Progenitor cell of endocrine pancreas (in vitro differentiated cells): Measurements from ENCODE around the gene LBX1. TPM values are rescaled to one million over a fixed set of nuclear protein-coding genes. Genes with fewer than 3 reads are reported as not detected.

Experiments used
- DNase-seq: peaks from one replicate; pipeline ENCODE4 v3.0.0; 2021; ENCODE audit warnings: low spot score; ENCODE audit not compliant: unreplicated experiment
- H3K27ac Mint-ChIP-seq: 2 replicates; pipeline ENCODE4 v1.8.0; 2021; ENCODE audit warnings: mild to moderate bottlenecking, moderate library complexity, mixed read lengths
- H3K27me3 Mint-ChIP-seq: 2 replicates; pipeline ENCODE4 v1.8.0; 2021; ENCODE audit warnings: mixed read lengths
- H3K36me3 Mint-ChIP-seq: 2 replicates; pipeline ENCODE4 v1.8.0; 2022; ENCODE audit warnings: mixed read lengths; ENCODE audit not compliant: insufficient read depth
- H3K4me1 Mint-ChIP-seq: 2 replicates; pipeline ENCODE4 v1.8.0; 2021; ENCODE audit warnings: low read depth, mixed read lengths
- H3K4me3 Mint-ChIP-seq: 2 replicates; pipeline ENCODE4 v1.8.0; 2021; ENCODE audit warnings: low read depth, mild to moderate bottlenecking, moderate library complexity, mixed read lengths
- H3K9me3 Mint-ChIP-seq: 2 replicates; pipeline ENCODE4 v1.8.0; 2021; ENCODE audit warnings: low read depth, mixed read lengths
- total RNA-seq: library from RNA; stranded (reverse); gene quantifications from 2 replicates; pipeline ENCODE4 v1.2.1, GENCODE V29; 2021
- TF ChIP-seq, protein P1 (sequence below): fragments of 200-600 bp; sonication (generic); IDR thresholded peaks from one replicate; pipeline ENCODE4 v1.5.0; 2021; ENCODE audit warnings: antibody characterized with exemption, mild to moderate bottlenecking; ENCODE audit not compliant: unreplicated experiment

LBX1 gene
- total RNA-seq, 1 donor from 2014 or later, result not detected

DNA sequence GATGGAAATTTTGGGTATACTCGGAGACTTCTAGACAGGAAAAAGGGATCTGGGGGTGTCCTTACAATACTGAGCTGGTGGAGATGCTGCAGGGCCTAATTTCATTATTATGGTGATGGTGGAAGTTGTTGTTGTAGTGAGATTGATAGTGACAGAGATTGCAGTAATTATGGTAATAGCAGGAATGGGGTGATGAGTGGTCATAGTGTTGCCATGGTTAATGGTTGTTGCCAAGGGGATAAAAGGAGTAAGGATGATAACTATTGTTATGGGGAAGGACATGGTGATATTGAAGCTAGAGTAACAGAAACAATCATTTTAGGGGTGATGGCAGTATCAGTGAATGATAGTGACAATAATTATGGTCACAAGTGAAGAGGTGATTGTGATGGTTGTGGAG is 27.1 kb upstream of the LBX1 start:
- H3K4me3 Mint-ChIP-seq, result no peak overlapping the region
- DNase-seq, result no peak
- H3K27ac Mint-ChIP-seq, result no peak overlapping the region
- peaks cover 4% of the 10 kb centered on the region for H3K9me3 Mint-ChIP-seq
- peaks cover 1% of the 10 kb centered on the region for H3K36me3 Mint-ChIP-seq
- peaks cover 8% of the 10 kb centered on the region for H3K4me1 Mint-ChIP-seq
- H3K27me3 Mint-ChIP-seq, result peaks cover 50% of the 10 kb centered on the region
- TF ChIP-seq, protein P1, sequence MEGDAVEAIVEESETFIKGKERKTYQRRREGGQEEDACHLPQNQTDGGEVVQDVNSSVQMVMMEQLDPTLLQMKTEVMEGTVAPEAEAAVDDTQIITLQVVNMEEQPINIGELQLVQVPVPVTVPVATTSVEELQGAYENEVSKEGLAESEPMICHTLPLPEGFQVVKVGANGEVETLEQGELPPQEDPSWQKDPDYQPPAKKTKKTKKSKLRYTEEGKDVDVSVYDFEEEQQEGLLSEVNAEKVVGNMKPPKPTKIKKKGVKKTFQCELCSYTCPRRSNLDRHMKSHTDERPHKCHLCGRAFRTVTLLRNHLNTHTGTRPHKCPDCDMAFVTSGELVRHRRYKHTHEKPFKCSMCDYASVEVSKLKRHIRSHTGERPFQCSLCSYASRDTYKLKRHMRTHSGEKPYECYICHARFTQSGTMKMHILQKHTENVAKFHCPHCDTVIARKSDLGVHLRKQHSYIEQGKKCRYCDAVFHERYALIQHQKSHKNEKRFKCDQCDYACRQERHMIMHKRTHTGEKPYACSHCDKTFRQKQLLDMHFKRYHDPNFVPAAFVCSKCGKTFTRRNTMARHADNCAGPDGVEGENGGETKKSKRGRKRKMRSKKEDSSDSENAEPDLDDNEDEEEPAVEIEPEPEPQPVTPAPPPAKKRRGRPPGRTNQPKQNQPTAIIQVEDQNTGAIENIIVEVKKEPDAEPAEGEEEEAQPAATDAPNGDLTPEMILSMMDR, result no peak

DNA sequence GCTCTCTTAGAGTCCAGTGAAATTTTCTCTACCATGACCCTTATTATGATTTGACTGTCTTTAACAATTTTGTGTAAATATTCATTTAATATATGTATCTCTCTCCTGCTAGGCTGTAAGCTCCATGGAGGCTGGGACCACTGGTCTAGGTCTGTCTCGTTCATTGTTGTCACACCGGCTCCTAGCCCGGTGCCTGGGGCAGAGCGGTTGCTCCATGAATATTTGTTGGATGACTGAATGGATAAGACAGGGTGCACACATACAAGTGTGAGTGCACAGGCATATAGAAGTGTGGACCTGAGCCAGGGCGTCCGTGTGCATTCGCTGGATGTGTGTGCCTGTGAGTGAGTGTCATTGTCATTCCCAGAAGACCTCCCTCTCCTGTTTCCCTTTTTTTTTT is 20.9 kb upstream of the LBX1 start:
- no peak overlapping the region for H3K4me3 Mint-ChIP-seq
- DNase-seq, result no peak

DNA sequence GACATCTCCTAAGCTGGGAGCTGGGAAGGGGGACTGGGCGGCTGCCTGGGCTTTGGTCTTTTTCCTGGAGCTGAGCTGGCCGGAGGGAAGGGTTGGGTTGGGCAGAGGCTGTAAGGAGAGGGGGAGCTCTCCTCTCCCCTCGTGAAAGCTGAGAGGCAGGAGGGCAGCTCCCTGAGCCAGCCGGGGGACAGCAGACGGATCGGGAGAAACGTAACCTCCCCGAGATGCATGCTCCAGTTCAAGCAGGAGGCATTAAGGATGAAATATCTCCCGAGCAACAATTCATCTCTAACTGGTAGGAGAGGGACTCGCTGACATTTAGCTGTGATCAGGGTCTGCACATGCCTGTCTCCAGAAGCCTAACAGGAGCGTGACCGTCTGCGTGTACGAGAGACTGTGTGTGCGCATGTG is 19.9 kb upstream of the LBX1 start:
- DNase-seq, result no peak
- no peak overlapping the region for H3K27ac Mint-ChIP-seq
- H3K36me3 Mint-ChIP-seq, result no peaks in the 10 kb centered on the region
- peaks cover 72% of the 10 kb centered on the region for H3K27me3 Mint-ChIP-seq
- H3K9me3 Mint-ChIP-seq, result no peaks in the 10 kb centered on the region
- TF ChIP-seq, protein P1, result no peak
- H3K4me3 Mint-ChIP-seq, result no peak overlapping the region
- peaks cover 3% of the 10 kb centered on the region for H3K4me1 Mint-ChIP-seq

More for the DNA sequence above, 20.9 kb upstream of the LBX1 start:
- Mint-ChIP-seq H3K36me3 (no peaks in the 10 kb centered on the region), H3K9me3 (no peaks in the 10 kb centered on the region), H3K27ac (no peak overlapping the region), H3K27me3 (peaks cover 72% of the 10 kb centered on the region), H3K4me1 (no peaks in the 10 kb centered on the region)
- TF ChIP-seq, protein P1, result no peak

DNA sequence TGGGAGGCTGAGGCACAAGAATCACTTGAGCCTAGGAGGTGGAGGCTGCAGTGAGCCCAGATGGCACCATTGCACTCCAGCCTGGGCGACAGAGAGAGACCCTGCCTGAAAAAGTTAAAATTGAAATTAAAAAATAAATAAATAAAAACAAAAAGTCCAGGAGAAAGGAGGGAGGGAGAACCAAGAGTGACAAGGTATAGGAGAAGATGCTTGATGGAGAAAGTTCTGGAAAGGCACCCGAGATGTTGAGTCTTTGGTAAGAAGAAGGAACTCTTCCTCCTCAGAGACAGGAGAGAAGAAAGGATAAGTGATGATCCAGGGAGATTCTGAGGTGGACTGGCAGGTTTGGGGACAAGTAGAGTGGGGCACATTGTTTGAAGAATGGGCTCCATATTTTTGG is 17.4 kb upstream of the LBX1 start:
- Mint-ChIP-seq H3K36me3 (no peaks in the 10 kb centered on the region), H3K4me1 (peaks cover 3% of the 10 kb centered on the region), H3K4me3 (no peak overlapping the region), H3K27ac (no peak overlapping the region), H3K9me3 (no peaks in the 10 kb centered on the region), H3K27me3 (peaks cover 78% of the 10 kb centered on the region)
- TF ChIP-seq, protein P1, result no peak
- DNase-seq, result no peak

DNA sequence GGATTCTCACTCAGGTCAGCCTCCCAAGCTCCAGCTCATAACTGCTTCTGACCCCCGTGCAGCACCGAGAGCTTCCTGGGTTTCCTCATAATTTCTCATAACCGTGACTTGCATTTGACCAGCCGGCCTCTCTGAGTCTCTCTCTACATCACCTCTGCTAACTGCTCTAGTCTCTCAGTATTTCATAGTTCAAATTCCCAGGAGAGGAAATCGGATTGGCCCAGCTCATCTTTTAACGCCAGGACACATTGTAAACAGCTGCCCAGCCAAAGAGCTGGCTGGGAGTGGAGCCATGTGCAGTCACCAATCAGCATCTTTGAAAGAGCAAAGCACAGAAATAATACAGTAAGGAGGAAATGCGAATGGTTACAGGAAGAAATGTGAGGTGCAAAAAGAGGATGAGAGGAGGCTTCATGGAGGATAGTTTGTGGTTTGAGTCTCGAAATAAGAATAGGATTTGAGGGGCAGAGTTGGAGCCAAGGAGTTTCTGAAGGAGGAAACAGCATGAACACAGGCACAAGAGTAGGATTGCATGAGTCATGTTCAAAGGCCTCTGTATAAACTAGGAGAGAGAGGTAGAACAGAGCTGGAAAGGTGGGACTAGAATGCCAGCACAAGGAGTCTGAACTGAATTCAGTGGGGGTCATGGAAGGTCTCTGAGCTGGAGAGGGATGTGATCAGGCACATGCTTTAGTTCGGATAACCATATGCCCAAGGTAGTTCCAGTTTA is 15.2 kb upstream of the LBX1 start:
- Mint-ChIP-seq H3K27me3 (peaks cover 84% of the 10 kb centered on the region), H3K4me1 (peaks cover 3% of the 10 kb centered on the region), H3K4me3 (no peak overlapping the region), H3K9me3 (no peaks in the 10 kb centered on the region), H3K27ac (no peak overlapping the region), H3K36me3 (no peaks in the 10 kb centered on the region)
- TF ChIP-seq, protein P1, result no peak
- DNase-seq, result no peak
